ENCODE data around the gene WDR20. TPM values are rescaled to one million over a fixed set of nuclear protein-coding genes. Genes with fewer than 3 reads are reported as not detected.

WDR20 gene
- total RNA-seq, 4 donors from 2014 or later = 16.0 to 21.9 (median 19.1) TPM

DNA sequence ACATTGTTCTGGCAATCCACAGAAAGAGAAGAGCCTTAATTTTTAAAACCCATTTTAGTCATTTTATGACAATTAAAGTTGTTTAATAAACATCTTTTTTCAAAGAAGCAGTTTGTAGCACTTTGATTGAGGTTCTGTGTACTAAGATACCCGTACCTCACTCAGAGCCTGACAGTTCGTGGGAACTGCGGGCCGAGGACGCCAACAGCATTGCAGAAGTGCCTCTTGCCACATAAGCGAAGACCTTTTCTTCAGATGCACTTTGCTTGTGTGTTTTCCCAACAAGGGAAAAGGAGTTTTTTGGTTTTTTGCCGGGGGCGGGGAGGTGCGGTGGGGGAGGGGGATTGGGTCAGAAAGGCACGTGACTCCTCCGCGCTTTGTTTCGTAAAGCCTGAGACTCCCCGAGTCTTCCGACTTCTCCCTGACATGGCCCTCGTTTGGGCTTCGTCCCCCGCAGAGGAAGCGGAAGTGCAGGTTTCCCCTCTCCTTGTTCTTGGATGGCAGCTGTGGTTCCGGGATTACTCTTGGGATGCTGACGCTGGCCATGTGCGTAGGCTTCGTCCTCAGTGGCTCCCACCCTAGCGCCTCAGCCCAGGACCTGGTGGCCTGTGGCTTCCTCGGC lies 70.8 kb downstream of the WDR20 start:
- peaks cover 0 to 90% (median 10%) of the 10 kb centered on the region in 3 donors for H3K36me3 ChIP-seq
- intact Hi-C loops (cut with DNase I) = no loop called here
- DNase-seq = no peak
- H3K27ac ChIP-seq = no peak overlapping the region
- H3K9me3 ChIP-seq = no peaks in the 10 kb centered on the region
- H3K4me1 ChIP-seq = peaks cover 0 to 9% (median 0%) of the 10 kb centered on the region in 3 donors
- no peak overlapping the region for H3K4me3 ChIP-seq
- TF ChIP-seq, protein P1, sequence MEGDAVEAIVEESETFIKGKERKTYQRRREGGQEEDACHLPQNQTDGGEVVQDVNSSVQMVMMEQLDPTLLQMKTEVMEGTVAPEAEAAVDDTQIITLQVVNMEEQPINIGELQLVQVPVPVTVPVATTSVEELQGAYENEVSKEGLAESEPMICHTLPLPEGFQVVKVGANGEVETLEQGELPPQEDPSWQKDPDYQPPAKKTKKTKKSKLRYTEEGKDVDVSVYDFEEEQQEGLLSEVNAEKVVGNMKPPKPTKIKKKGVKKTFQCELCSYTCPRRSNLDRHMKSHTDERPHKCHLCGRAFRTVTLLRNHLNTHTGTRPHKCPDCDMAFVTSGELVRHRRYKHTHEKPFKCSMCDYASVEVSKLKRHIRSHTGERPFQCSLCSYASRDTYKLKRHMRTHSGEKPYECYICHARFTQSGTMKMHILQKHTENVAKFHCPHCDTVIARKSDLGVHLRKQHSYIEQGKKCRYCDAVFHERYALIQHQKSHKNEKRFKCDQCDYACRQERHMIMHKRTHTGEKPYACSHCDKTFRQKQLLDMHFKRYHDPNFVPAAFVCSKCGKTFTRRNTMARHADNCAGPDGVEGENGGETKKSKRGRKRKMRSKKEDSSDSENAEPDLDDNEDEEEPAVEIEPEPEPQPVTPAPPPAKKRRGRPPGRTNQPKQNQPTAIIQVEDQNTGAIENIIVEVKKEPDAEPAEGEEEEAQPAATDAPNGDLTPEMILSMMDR (IDR thresholded peaks at IDR 0.05) = no peak
- no peak for TF ChIP-seq POLR2A (IDR thresholded peaks at IDR 0.05)
- WGBS, 2 donors = 85 to 86% methylated on average over 20 to 25 of the region's 25 CpGs
- H3K27me3 ChIP-seq = no peaks in the 10 kb centered on the region

DNA sequence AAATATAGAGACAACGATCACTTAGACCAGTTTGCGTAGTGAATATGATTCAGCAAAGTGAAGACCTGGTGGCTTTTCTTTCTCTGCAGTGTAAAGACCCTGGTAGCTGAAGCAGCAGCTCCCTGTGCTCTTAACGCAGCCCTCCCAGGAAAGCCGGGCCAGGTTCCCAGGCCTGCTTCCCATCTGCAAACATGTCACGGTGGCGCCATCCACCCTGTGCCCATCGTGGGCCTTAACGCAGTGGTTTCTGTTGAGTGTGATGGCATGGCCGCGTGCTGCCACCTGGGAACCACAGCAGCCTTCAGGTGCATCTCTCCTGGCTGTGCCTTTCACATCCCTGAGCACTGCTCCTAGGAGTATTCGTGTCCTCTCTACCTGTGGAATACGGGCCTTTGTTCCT lies 71.5 kb downstream of the WDR20 start:
- Histone ChIP-seq H3K27ac (no peak overlapping the region), H3K9me3 (no peaks in the 10 kb centered on the region), H3K36me3 (peaks cover 0 to 90% (median 10%) of the 10 kb centered on the region in 3 donors), H3K27me3 (no peaks in the 10 kb centered on the region), H3K4me3 (no peak overlapping the region), H3K4me1 (peaks cover 0 to 15% (median 0%) of the 10 kb centered on the region in 3 donors)
- TF ChIP-seq, protein P1 (IDR thresholded peaks at IDR 0.05) = no peak
- no peak for TF ChIP-seq POLR2A (IDR thresholded peaks at IDR 0.05)
- WGBS, 2 donors = 92 to 98% methylated on average over 5 to 11 of the region's 12 CpGs
- intact Hi-C loops (cut with DNase I) = no loop called here
- no peak for DNase-seq

DNA sequence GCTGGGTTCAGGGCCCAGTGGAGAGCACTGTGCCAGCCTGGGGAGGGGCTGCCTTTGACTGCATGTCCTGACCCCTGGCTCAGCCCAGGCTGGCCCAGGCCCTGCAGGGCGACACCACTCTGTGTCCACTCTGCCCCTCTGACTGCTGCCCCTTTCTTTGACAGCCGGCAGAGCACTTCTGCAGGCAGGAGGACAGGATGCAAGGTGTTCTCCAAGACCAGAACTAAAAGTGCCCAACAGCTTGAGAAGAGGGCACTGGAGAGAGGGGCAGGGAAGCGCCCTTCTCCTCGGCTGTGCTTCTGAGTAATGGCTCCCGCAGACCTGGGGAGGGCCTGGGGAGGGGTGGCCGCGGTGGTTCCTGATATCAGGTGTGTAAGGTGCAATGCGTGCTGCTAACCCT lies 72.7 kb downstream of the WDR20 start:
- no peak for DNase-seq
- H3K27me3 ChIP-seq = no peaks in the 10 kb centered on the region
- intact Hi-C loops (cut with DNase I) = no loop called here
- H3K9me3 ChIP-seq = no peaks in the 10 kb centered on the region
- WGBS, 2 donors = 83 to 93% methylated on average over 5 to 6 of the region's 8 CpGs
- TF ChIP-seq, protein P1 (IDR thresholded peaks at IDR 0.05) = no peak
- no peak for TF ChIP-seq POLR2A (IDR thresholded peaks at IDR 0.05)
- H3K4me1 ChIP-seq = peaks cover 0 to 15% (median 0%) of the 10 kb centered on the region in 3 donors
- H3K36me3 ChIP-seq = peaks cover 0 to 86% (median 10%) of the 10 kb centered on the region in 3 donors
- no peak overlapping the region for H3K27ac ChIP-seq
- no peak overlapping the region for H3K4me3 ChIP-seq

DNA sequence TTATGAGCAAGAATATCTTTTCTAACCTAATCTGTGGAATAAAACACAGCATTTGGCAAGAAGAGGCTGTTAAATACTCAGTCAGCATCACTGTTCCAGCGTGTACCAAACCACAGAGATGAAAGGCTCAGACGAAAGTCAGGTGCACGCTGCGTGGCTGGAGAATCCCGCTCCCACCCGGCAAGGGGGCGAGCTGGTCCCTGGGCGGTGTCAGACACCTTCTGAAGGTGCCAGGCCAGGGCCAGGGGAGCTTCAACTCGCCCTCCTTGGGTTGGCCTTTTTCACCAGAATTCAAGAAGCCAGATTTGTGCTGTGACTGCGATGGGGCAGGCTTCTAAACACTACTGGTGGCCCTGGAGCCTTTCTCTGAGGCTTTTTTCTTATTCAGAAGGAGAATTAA lies 73.1 kb downstream of the WDR20 start:
- intact Hi-C loops (cut with DNase I) = no loop called here
- peaks cover 0 to 86% (median 9%) of the 10 kb centered on the region in 3 donors for H3K36me3 ChIP-seq
- H3K27me3 ChIP-seq = no peaks in the 10 kb centered on the region
- WGBS, 2 donors = 88 to 89% methylated on average over 6 to 8 of the region's 10 CpGs
- H3K9me3 ChIP-seq = no peaks in the 10 kb centered on the region
- no peak overlapping the region for H3K4me3 ChIP-seq
- DNase-seq = no peak
- H3K4me1 ChIP-seq = peaks cover 0 to 15% (median 0%) of the 10 kb centered on the region in 3 donors
- TF ChIP-seq, protein P1 (IDR thresholded peaks at IDR 0.05) = no peak
- no peak for TF ChIP-seq POLR2A (IDR thresholded peaks at IDR 0.05)
- no peak overlapping the region for H3K27ac ChIP-seq

DNA sequence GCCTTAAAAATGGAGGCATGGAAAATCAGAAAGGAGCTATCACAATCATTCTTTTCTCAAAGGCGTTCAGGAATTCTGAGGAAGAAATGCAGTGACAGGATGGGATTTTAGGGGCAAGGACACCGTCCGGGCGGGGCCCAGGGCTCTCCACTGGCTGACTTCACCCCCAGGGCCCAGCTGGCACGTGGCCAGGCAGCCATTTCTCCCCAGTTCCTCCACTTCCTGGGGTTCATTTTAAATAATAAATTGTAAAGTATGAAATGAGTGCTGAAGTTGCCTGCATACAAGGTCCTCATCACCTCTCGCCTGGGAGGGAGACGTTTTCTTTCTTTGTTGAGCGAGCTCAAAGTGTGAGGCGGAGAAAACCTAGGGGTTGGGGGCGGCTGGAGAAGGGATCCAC lies 73.8 kb downstream of the WDR20 start:
- no peak overlapping the region for H3K27ac ChIP-seq
- intact Hi-C loops (cut with DNase I) = no loop called here
- no peak for DNase-seq
- TF ChIP-seq, protein P1 (IDR thresholded peaks at IDR 0.05) = no peak
- no peak for TF ChIP-seq POLR2A (IDR thresholded peaks at IDR 0.05)
- WGBS, 2 donors = 87 to 89% methylated on average over 10 of the region's 10 CpGs
- peaks cover 0 to 15% (median 0%) of the 10 kb centered on the region in 3 donors for H3K4me1 ChIP-seq
- H3K4me3 ChIP-seq = no peak overlapping the region
- H3K9me3 ChIP-seq = no peaks in the 10 kb centered on the region
- H3K27me3 ChIP-seq = no peaks in the 10 kb centered on the region
- peaks cover 0 to 84% (median 4%) of the 10 kb centered on the region in 3 donors for H3K36me3 ChIP-seq

Data from esophagus squamous epithelium (tissue), 5 donors.